NCI-H2081 treated with DMSO at 0.1 percent for 48 hours (cell line): ENCODE results near the gene NCKAP5.
"Not testable (repeated sequence)": the region's sequence is repeated elsewhere in the genome, so short reads cannot be mapped to it uniquely, and the experiment has no call there.

Experiments used
- DNase-seq: peaks from one replicate; lab custom pipeline; 2025; lab: John Stamatoyannopoulos, UW

Gene NCKAP5

DNA sequence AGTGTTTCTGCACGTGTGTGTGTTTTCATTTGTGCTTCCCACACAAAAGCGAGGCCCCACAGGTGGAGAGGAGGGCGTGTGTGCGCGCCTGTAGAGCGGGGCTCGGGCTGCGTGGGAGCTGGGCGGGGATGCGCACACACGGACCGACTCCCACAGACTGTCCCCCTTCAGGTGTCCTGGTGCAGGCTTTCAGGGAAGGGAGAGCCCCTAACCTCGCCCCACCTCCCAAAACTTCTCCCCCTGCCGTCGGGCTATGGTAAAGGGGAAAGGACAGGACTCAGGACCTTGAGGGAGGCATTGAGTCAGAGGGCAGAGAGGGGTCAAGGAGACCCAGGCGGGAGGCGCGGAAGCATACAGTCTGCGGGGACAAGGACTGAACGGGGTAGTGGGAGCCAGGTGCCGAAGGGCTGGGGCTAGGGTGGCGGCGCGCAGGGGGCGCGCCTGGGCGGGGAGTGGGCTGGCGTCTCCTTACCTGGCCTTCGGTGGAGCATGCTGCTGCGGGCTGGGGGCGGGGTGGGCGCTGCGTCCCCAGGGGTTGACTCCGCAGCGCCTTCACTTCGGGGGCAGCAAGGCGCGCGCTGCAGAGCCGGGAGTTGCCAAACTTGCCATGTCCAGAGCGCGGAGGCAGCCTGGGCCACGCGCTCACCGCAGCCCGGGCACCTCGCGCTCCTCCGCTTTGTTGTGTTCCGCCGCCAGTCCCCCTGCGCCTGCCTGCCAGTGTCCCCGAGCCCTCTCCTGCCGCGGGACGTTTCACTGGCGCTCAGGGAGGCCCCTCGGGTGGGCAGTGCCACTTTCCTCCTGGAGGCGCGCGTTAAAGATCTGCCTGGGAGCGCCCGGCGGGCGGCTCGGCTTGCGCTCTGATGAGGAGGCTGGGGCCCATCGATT is 302.0 kb downstream of the NCKAP5 start:
- no peak for DNase-seq

DNA sequence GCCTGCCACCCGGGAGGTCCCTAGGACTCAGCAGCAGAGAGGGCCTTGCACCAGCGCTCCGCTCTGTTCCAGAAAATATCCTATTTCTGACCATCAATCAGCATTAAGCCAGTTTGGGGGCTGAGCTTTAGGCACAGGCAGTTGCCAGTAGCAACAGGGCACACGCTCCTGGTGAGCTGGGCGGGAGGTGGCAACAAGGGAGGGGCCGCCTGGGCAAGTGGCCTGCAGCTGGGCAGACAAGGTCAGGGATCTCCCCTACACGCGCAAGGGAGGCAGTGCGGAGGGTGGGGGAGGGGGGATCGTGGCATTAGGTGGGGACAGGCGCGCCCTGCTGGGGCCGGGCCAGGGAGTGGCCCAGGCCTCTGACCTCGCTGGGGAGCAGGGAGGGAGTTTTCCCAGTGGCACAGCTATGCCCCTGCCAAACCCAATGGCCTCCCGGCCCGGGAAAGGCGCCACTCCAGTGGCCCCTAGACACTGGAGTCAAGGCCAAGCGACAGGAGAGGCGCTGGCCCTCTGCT is 302.8 kb downstream of the NCKAP5 start:
- DNase-seq, result no peak

DNA sequence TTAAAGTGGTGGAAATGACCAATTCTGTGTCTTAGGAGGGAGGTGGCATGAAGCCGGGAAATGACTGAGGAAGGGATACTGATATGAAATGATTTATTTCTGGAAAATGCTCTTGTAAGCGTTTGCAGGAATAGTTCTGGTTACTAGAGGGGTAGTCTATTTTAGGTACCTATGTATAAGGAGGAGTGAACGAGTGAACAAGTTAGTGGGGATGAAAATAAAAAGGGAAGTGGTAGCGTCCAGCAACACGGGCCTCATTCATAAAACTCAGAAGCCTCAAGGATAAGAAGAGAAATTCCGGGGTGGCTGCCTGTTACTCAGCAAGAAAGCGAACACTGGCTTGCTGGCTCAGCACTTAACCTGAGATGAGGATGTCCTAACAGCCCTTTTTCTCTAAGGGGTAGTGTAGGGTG is 303.3 kb downstream of the NCKAP5 start:
- DNase-seq, result no peak

- DNase-seq, result no peak
Measured at GRCh38 chr2:133262893-133263292, 305.4 kb downstream of the NCKAP5 start.

- no peak for DNase-seq
Measured at GRCh38 chr2:133255360-133255759, 312.9 kb downstream of the NCKAP5 start.

DNA sequence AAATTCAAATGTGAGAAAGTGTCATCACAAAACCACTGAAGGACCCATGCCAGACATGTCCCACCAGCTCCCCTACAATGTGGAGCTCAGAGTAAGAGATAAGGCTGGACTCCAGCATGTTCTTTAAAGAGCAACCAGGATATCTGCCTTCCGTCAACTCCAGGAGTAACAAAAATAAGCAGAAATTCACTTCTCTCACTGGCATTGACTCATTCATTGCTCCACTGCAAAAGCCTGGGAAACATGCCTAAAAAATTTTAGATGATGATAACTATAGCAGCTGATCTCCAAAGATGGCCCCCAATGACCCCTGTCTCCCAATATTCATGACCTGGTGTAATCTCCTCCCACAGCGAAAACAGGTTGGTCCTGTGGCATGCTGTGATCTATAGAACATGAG is 314.5 kb downstream of the NCKAP5 start:
- no peak for DNase-seq

DNA sequence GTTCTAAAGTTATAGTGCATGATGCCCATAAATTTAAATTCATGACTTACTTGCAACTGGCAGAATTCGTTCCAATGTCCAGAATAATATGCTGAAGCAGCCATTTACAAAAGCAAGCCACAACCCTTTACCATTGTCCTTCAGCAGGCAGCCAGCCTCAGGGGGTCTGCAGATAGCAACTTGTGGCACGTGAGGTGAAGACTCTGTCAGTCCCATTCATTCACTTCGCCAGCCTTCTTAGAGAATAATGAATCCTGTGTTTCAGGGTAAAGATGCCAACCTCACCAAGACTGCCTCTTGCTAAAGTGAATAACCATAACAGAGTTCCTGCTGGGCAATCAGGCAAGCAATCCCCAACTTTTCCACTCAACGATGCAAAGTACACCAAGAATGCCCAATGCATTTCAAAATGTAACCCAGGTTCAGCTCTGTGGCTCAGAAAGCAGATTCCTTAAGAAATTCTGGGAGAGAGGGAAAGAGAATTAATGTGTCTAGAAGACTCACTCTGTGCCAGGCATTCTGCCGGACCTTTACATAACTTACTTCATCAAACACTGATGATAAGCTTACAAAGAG is 315.4 kb downstream of the NCKAP5 start:
- no peak for DNase-seq

- no peak for DNase-seq
Measured at GRCh38 chr2:133249362-133249761, 318.9 kb downstream of the NCKAP5 start.

- DNase-seq, result no peak
Measured at GRCh38 chr2:133248264-133248663, 320.0 kb downstream of the NCKAP5 start.

- no peak for DNase-seq
Measured at GRCh38 chr2:133247631-133248030, 320.6 kb downstream of the NCKAP5 start.

GRCh38 chr2:133241224-133241571 is 327.1 kb downstream of the NCKAP5 start:
- no peak for DNase-seq

DNA sequence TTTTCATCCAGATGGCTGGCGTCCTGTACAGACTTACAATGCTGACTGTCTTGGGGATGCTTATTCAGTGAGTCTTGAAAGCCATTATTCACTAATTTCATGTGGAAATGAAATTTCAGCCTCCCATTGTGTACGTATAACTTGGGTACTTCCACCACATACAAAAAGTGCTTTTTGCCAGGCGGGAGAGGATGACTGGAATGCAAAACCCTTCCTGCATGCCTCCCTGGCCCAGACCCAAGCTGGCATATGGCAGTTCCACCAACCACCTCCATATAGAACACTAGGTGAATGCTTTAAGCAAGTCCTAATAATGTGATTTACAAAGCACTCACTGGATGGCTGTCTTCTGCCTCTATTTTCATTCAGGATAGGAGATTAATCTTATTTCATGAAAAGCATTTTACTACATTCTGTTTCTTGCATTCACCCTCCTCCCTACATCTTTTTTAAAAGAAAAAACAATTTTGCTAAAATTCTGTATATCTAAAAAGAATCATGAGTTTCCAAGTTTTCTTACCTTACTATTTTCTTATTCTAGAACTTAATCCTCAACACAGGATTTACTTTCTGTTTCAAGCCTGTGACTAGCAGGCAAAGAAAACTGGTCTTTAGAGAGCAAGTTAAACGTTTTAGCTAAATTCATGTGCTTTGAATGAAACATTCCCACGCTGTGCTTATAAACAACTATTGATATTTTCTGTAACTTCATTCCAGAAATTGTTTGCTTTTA is 327.6 kb downstream of the NCKAP5 start:
- DNase-seq, result no peak

- no peak for DNase-seq
Measured at GRCh38 chr2:133235968-133236367, 332.3 kb downstream of the NCKAP5 start.

DNA sequence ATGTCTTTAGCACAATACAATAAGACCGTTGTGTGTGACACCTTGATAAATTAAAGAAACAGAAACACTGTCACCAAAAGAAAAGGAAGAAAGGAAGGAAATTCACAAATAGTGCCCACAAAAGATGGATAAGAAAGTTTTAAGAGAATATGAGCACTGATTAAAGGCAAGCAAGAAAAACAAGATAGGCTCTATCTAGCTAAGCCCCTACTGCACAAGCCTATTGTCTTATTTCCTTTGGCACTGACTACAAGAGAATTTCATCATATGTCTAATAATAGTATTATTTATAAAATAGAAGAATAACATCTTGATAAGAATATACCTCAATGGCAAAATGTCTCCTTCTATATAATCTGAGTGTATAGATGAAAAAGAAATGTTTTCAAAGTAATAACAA is 335.7 kb downstream of the NCKAP5 start:
- no peak for DNase-seq

DNA sequence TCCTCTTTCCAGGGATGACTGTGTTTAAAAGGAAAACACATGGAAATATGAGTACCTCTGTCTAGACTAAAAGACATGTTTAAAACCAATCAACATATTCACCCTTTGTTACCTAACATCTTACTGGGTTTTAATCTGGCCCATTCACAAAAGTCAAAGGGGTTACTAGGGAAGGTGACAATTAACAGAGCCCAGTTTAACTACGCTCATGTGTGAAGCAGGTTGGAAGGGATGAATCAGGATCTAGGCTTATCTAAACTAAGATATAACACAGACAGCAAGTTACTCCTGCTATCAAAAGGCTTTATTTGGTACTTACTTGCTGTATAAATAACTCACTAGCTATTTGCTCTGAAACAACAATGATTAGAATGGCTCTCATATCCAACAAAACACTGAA is 337.0 kb downstream of the NCKAP5 start:
- no peak for DNase-seq

- DNase-seq, result no peak
Measured at GRCh38 chr2:133229974-133230373, 338.3 kb downstream of the NCKAP5 start.

DNA sequence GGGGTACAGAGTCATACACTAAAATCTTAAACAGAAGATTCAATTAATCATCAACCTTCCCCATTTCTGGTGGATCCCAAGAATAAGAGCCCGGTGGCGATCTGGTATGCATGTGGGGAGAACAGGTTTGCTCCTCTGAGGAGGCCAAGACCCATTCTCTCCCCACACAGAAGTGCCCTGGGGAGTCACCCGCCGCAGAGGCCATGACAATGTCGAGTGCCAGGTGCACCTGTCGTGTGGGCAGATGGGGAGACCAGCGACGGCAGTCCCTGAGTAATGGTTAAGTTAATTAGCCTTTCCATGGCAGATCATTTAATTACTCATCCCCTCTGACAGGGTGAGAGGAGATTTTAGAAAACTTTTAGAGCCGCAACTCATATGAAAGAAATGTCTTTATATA is 345.0 kb downstream of the NCKAP5 start:
- DNase-seq, result no peak

GRCh38 chr2:133221398-133221797 is 346.9 kb downstream of the NCKAP5 start:
- no peak for DNase-seq

DNA sequence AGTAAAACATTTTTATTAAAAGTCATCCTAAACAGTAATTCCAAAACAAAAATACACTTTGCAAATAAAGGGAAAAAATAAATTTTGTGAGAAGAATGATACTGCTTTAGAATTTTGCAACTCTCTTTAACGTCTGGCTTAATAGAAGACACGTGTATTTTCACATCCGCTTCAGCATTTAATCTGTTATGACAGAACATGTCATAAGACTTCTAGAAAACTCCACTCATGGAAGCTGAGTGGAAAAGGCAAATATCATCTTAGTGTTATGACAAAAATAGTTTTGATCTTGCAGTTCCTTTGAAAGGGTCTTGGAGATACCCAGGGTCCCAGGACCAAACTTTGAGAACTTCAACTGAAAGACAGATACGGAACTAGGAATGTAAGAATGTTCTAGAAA is 350.1 kb downstream of the NCKAP5 start:
- no peak for DNase-seq

DNA sequence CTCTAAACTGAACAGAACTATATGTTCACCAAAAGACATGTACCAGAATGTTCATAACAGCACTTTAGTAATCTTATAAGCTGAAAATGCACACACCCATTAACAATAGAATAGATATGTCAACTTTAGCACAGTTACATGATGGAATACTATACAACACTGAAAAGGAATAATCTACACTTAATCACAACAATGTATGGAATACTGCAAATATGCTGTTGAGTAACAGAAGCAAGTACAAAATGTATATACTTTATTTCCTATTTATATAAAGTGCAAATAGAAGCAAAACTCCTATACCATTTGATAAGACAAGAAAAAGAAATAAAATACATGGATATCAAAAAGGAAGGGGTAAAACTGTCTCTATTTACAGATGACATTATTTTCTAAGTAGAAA is 352.8 kb downstream of the NCKAP5 start:
- no peak for DNase-seq

- no peak for DNase-seq
Measured at GRCh38 chr2:133213651-133214050, 354.6 kb downstream of the NCKAP5 start.

DNA sequence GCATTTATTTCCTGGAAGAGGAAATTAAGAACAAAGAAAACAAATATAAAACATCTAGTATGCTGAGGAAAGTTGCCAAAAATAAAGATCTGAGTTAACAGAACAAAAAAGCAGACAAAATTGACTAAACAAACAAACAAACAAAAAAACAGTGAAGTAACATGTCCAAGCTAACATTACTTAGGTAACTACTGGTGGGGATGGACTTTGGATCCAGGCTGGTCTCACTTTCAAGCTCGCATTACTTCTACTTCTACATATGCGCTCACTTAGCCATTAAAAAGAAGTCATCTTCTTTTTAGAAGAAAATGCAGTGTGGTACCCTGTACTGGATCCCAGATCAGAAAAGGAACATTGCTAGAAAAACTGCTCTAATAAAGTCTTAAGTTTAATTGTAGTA is 358.9 kb downstream of the NCKAP5 start:
- DNase-seq, result no peak

DNA sequence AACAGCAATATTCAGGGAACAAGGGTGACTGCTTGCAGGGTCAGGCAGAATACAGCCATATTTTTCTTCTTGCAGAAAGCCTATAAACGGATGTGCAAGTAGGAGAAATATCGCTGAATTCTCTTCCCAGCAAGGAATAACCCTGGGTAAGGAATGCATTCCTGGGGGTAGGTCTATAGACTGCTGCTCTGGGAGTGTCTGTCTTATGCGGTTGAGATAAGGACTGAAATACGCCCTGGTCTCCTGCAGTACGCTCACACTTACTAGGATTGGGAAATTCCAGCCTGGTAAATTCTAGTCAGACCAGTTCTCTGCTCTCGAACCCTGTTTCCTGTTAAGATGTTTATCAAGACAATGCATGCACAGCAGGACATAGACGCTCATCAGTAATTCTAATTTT is 361.6 kb downstream of the NCKAP5 start:
- DNase-seq, result not testable (repeated sequence)
